Ramos (cell line): ENCODE data around the gene GUCA1A.
"Not testable (repeated sequence)": the region's sequence is repeated elsewhere in the genome, so short reads cannot be mapped to it uniquely, and the experiment has no call there.

Experiments
- in situ Hi-C: fragments of 300-500 bp; cut with MboI; formaldehyde crosslinking; loops from one replicate; pipeline ENCODE4 v1.14.3; 2022; ENCODE audit warnings: low sequenced_read_pairs; ENCODE audit not compliant: unreplicated experiment

GUCA1A gene

DNA sequence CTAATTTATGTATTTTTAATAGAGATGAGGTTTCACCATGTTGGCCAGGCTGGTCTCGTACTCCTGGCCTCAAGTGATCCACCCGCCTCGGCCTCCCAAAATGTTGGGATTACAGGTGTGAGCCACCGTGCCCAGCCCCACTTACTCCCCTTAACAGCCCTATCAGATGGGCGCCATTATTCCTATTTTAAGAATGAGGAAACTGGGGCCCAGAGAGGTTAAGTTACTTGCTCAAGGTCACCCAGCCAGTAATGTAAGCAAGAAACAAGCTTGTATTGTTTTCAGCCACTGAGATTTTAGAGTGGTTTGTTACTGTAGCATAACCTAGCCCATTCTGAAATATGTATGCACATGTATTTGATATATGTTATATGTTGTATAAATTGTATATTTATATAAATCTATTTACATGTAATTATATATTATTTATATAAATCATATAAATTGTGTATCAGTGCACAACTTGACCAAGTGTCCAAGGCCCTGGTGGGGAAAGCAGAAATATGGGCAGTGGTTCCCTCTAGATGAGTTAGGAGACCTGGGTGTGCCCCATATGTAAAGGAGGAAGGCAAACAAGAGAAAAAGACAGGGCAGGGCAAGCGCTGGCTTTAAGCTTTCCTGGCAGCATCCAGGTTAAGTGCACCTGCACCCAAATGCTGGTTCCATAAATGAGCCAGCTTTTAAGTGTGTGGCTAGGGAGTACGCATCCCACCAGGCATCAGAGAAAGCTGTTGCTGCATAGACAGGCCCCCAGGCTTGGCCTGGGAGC lies 1.2 kb upstream of the GUCA1A start:
- in situ Hi-C loops, result no loop called here

- in situ Hi-C loops, result no loop called here
Observed at GRCh38 chr6:42175860-42176259, 2.7 kb downstream of the GUCA1A start.

DNA sequence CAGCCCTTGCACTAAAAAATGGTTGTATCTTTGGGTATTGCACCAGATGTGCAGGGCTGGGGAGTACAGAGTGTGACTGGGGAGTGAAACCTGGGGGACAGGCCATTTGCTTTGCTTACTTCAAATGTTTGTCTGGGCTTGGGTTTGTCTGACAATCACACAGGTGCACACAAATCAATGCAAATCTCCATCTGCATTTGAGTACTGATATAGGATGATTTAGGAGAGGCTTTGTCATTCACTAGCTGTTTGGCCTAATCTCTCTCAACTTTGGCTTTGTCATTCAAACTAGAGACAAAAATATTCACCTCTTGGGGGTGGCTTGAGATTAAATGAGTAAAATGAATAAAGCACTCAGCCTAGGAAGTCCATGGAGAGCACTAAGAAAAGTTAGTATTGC lies 3.8 kb downstream of the GUCA1A start:
- in situ Hi-C loops, result no loop called here

- in situ Hi-C loops, result no loop called here
Observed at GRCh38 chr6:42177514-42178364, 4.6 kb downstream of the GUCA1A start.

- in situ Hi-C loops, result no loop called here
Observed at GRCh38 chr6:42179261-42179944, 6.2 kb downstream of the GUCA1A start.

DNA sequence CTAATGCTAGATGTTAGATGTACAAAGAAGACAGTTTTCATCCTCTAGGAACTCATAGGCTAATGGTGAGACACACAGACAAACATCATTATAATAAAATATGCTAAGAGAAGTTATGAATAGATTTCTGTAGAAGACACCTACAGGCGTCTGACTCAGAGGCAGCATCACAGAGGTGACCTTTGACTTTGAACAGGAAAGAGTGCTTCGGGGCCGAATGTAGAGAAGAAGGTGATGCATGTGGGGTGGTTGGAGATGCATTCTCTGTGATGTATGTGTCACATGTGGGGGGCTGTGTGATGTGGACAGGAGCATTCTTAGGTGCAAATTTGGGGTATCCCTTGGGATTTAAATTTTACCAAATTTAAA lies 6.8 kb downstream of the GUCA1A start:
- in situ Hi-C loops, result no loop called here

GRCh38 chr6:42182101-42182500 lies 8.9 kb downstream of the GUCA1A start:
- in situ Hi-C loops, result no loop called here

GRCh38 chr6:42184475-42184874 lies 11.3 kb downstream of the GUCA1A start:
- in situ Hi-C loops, result no loop called here

GRCh38 chr6:42185597-42185996 lies 12.4 kb downstream of the GUCA1A start:
- in situ Hi-C loops, result no loop called here

DNA sequence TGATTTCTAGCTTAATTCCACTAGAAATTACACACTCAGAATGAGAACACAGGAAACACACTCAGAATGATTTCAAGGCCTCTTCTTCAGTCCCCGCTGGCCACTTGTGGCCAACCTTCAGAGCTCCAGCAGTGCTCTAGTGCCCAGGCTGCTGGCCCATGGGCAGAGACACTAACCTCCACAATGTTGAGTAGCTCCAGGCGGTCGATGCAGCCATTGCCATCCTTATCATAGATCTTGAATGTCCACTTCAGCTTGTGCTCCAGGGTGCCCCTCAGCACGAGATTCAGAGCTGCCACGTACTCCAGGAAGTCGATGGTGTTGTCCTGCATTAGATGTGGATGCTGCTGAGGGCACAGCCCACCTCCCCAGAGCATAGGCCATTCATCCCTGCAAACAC lies 15.2 kb downstream of the GUCA1A start:
- in situ Hi-C loops, result no loop called here

- in situ Hi-C loops, result no loop called here
Observed at GRCh38 chr6:42190554-42191183, 17.5 kb downstream of the GUCA1A start.

- in situ Hi-C loops, result not testable (repeated sequence)
Observed at GRCh38 chr6:42192385-42192784, 19.2 kb downstream of the GUCA1A start.

- in situ Hi-C loops, result no loop called here
Observed at GRCh38 chr6:42193491-42193894, 20.3 kb downstream of the GUCA1A start.

DNA sequence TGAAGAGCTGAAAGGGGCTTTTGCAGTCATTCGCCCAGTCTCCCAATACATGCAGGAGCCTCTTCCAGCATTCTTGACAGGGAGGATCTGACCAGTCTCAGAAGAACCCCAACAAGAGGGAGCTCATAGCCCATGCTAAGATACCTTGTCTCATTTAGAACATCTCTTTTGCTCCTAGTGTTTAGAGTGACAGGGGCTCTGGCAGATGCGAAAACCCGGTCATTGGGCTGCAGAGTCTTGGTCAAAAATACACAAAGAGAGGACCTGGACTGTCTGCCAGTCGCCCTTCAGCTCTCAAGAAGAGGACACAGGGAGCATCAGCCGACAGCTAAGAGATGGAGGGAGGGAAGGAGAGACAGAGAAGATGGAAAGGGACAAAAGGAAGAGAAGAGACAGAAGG lies 20.9 kb downstream of the GUCA1A start:
- in situ Hi-C loops, result no loop called here

- in situ Hi-C loops, result no loop called here
Observed at GRCh38 chr6:42195415-42195814, 22.3 kb downstream of the GUCA1A start.

DNA sequence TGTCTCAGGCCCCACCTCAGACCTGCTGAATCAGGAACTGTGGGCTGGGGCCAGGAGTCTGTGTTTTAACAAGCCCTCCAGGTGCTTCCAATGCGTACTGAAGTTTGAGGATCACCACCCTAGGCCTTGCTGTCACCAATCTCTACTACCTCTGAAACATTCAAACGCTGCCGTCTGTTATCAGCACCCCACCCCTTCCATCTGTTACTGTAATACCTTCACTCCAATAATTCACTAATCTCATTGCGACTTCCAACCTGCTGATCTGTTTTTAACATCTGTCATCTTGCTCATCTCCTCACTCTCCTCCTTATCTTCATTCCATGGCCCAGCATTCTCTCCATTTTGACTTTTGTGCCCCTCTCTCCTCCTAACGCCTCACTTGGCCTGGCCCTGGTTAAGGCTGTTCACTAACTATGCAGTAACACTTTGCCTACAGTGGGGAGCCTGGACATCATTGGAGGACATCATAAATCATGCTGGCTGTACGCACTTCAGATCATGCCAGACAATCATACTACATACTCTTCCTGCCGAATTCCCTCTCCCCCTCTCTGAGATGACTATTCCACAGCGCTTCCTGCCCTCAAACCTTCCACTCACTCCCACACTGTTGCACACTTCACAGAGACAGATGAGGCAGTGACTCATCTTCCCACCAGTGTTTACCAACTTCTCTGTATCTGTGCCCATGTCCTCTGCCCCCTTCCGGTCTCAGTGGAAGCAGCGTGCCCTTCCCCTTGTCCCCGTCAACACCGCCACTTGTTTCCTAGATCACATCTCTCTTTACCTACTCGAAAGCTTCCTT lies 24.6 kb downstream of the GUCA1A start:
- in situ Hi-C loops, result no loop called here

GRCh38 chr6:42199106-42199981 lies 26.2 kb downstream of the GUCA1A start:
- in situ Hi-C loops, result no loop called here

DNA sequence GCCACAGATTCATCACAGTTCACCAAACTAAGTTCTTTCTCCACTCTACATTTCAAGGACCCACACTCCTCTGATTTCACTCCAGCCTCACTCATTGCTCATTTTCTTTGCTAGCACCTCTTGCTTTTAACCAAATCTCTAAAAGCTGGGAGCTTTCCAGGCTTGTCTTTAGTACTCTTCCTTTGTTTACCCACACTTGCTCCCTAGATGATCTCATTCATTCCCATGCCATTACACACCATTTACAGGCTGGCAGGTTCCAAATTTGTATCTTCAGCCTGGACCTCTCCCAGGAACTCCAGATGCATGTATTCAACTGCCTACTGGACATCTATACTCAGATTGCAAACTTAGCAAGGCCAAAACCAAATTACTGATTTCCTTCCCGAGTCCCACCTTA lies 26.9 kb downstream of the GUCA1A start:
- in situ Hi-C loops, result no loop called here

DNA sequence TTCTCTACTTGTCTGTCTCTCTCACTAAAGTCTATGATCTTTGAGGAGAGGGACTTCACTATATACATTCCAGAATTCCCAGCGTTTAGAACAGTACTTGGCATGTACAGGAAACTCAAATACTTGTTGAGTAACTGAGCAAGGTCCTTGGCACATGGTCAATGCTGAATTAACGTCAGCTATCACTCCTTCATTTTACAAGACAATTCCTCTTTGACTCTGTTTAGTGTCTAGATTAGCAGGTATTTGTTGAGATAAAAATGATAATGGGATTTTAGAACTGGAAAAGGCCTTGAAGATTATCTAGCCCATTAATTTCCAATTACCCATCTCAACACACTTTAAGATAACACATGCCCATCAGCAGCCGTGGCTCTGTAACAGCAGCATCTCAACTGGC lies 28.2 kb downstream of the GUCA1A start:
- in situ Hi-C loops, result no loop called here
